NCI-H2171 treated with DMSO at 0.1 percent for 48 hours (cell line): ENCODE data around the gene FAIM2.

Experiments
- DNase-seq: peaks from one replicate; lab custom pipeline; 2025; lab: John Stamatoyannopoulos, UW

FAIM2 gene

DNA sequence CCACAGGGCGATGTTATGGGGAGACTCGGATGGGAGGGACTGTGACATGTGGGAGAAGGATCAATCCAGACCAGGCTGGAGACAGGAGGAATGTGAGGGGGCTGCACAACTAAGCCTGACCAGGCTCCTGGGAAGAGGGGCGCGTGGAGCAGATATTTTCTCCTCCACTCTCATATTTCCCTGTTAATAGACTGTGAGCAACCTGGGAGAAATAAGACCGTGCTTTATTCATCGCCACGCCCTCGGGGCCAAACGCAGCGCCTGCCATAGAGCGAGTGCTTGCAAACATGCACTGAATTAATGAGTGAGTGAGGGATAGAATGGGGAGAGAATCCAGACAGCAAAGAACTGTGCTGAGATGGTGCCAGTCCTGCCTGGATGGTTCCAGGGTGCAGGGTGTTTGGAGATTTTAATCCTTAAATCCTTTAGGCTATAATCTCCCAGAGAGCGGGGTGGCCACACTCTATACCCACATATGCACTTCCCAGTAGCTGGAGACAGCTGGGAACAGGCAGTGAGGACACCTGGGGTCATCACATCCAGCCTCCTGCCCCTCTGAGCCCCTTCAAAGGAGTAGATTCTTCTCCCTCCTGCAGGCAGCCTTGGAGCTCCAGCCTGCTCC is 13.6 kb upstream of the FAIM2 start:
- no peak for DNase-seq

DNA sequence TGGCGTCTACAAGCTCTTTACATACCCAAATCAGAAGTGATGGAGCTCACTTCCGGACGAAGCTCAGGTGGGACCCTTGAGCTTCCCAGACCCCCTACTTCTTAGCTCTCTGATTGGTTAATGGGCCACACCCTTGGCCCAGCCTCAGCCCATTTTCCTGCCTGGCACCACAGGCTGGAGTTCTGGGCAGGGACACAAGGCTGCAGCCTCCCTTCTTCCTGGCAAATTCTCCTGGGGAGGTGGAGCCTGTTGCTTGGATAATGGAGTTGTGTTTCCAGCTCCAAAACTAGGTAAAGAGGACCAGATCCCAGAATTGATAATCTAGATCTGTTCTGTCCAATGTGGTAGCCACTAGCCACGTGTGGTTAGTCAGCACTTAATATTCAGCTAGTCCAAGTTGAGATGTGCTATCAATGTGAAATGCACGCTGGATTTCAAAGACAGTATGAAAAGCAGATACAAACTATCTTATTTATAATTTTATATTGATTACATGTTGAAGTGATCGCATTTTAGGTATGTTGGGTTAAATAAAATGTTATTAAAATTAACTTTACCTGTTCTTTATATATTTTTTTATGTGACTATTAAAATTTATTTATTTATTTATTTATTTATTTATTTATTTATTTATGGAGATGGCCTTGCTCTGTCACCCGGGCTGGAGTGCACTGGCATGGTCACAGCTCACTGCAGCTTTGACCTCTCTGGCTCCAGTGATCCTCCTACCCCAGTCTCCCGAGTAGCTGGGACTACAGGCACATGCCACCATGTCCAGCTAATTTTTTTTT is 12.6 kb upstream of the FAIM2 start:
- DNase-seq: no peak

- DNase-seq: no peak
These were observed 8.9 kb upstream of the FAIM2 start for GRCh38 chr12:49912345-49913255.

GRCh38 chr12:49911213-49911605 is 7.5 kb upstream of the FAIM2 start:
- no peak for DNase-seq

- DNase-seq: no peak
These were observed 6.9 kb upstream of the FAIM2 start for GRCh38 chr12:49910331-49911212.

GRCh38 chr12:49909826-49910225 is 6.1 kb upstream of the FAIM2 start:
- no peak for DNase-seq

GRCh38 chr12:49909356-49909755 is 5.7 kb upstream of the FAIM2 start:
- no peak for DNase-seq

- DNase-seq: no peak
These were observed 3.7 kb upstream of the FAIM2 start for GRCh38 chr12:49907352-49907751.

DNA sequence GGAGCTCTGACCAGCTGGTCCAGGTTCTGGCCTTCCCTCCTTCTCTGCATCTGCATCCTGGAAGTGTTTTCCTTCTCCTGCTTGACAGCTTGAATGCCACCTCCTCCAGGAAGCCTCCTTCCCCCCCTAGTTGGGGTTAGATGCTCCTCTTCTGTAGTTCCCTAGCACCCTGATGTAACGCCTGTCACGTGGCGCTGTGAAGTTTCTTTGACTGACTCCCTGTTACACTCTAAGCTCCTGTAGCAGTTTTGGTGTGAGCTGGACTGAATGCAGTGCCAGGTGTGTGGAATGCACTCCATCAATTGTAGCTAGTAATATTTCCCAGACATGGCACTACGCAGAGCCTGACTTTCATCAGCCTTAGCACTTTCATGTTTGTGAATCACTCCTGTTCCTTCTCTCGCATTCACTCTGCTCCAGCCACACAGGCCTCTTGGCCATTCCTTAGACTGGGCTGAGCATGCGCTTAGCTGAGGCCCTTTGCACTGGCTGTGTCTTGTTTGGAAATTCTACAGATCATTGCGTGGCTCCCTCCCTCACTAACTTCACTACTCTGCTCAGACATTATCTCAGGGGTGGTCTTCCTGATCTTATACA is 2.1 kb upstream of the FAIM2 start:
- DNase-seq: no peak

GRCh38 chr12:49904601-49905000 is 901 bp upstream of the FAIM2 start:
- DNase-seq: no peak

DNA sequence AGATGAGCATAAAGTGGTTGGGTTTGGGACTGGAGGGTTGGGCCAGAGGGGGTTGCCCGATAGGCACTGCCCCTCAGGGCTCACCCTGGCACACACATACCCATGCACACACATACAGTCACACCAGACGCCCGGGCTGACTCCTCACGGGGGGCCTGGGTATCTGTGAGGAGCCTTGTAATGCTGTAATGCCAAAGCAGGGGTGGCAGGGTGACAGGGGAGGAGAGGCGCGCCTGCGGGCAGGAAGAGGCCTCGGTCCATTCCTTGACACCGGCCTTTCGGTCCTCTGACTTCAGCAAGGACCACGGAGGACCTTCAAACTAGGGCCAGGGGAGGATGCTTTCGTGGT is 375 bp downstream of the FAIM2 start:
- DNase-seq: no peak

DNA sequence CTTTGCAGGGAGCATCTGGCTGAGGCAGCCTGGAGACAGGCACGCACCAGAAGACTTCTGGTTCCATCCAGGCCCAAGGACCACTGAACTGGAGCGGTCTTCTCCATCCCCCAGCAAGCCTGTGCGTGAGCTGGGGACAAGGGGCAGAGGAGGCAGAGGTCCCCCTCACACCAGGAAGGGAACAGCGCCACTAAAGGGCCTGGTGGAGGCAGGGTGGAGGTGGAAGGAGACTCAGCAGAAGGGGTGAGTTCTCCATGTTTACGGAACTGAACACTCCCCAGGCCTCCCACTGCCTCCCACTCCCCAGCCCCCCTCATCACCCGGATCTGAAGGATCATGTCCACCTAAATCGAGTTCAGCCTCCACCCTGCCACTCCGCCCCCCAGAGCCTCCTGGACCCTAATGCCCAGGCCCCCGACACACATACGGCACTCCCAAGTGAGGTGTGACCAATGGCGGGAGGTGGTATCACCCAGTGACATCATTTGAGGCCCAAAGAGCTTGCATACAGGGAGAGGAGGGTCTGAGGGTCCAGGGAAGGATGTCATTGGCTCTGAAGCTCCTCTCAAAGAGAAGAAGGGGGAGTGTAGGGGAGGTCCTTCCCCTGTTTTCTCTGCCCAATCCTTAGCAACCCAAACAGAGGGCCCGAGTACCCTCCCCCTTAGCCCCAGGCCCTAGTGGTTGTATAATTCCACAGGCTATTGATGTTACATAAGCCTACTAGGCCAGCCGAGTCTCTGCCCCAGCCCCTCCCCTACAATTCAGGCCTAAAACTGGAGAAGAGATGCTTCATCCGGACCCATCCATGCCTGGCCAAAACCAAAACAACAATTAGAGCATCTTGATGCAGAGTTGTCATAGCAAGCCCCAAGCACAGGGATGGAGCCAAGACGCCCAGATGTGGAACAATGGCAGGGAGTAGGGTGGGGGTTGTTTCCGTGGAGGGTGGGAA is 1.0 kb downstream of the FAIM2 start:
- DNase-seq: no peak

GRCh38 chr12:49901986-49902385 is 1.7 kb downstream of the FAIM2 start:
- no peak for DNase-seq

- DNase-seq: no peak
These were observed 2.7 kb downstream of the FAIM2 start for GRCh38 chr12:49901026-49901425.

- DNase-seq: no peak
These were observed 3.3 kb downstream of the FAIM2 start for GRCh38 chr12:49900371-49900770.

DNA sequence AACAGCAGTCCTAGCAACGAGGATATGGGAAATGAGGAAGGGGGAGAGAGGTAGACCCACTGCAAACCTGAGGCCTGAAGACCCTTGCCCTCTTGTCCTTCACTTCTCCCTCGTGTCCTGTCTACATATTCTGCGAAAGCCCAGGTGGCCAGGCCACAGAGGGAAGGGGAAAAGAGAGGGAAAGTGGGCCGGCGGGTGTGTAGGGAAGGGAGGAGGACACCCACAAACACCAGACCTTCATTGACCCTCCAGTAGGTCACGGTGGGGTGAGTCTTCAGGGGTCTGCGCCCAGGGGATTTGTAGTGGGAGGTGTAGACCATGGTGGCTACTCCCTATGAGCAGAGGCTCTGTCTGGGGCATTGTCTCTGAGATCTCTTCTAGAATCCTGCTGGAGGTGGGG is 3.8 kb downstream of the FAIM2 start:
- DNase-seq: no peak

DNA sequence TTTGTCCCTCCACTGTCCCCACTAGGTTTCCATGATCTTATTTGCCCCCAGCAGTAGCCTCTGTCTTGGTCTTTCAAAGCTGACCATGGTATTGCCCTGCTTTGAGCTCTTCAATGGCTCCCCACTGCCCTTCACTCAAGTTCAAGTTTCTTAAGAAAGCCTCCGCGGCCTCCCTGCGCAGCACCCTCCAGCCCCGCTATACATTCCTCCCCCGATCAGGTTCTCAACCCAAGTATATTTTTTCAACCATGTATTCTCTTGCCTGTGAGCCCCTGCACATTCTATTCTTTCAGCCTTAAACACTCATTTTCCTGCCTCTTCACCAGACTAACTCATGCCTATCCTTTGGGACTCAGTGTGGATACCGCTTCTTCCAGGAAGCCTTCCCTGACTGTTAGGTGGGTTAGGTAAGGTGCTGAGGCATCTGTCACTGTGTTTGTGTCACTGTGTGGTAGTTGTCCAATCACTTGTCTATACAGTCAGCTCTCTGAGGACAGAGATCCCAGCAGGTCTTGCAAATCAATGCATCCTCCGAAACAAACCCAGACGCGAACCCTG is 4.3 kb downstream of the FAIM2 start:
- no peak for DNase-seq

DNA sequence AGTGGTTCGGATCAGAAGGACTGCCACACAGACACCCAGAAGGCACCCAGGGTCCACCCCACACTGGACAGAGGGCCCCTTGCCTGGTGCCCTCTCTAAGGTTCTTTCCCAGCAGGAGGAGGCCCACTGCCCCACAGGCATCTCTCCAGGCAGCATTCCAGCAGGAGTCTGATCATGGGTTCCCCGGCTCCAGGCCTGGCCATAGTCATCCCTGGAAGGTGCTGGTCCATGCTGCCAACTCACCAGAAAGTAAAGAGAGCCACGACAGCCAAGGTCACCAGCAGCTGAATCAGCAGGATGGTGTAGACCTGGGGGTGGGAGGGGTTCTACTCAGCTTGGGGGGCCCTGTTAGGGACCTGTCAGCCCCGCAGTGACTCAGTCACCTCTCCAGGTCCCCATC is 6.4 kb downstream of the FAIM2 start:
- DNase-seq: no peak

DNA sequence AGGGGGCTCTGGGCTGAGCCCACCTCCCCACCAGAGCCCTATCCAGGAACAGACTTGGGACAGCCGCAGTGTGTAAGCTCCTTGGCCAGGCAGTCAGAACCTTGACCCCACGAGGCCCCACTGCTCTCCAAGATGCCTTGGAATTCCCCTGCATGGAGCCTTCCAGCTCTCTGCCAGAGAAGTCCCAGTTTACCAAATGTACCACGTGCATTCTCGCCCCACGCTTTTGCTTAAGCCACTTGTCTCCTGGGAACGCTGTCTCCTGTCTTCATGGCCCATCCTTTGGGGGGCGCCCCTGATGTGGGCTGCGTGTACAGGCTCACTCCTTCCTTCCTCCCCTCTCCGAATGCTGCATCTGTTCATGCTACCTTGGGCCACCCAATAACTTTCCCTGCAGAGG is 7.9 kb downstream of the FAIM2 start:
- no peak for DNase-seq

DNA sequence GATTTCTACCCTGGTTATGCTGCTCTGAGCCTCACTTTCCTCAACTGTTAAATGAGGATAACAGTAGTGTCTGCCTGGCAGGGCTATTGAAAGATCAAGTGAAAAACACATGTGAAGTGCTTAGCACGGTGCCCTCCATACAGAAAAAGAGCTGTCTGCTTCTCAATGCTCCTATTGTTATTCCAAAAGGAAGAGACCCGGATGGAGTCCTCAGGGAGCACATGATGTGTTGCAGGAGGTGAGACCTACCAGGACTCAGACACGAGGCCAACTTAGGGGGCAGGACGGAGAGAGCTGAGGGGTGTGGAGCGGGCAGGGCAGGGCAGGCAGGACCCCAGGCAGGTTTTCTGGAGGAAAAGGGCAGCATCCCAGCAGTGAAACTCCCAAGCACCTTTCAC is 8.9 kb downstream of the FAIM2 start:
- DNase-seq: no peak
